SH-SY5Y (cell line): ENCODE measurements around the gene ARID2.

Experiments used
- GATA2 ChIP-seq: IDR thresholded peaks from 2 replicates; pipeline ENCODE4 v1.6.1; 2011; ENCODE audit warnings: mild to moderate bottlenecking, low read depth, low read length
- GATA3 ChIP-seq: IDR thresholded peaks from 2 replicates; pipeline ENCODE4 v1.6.1; 2011; ENCODE audit warnings: low read depth, mild to moderate bottlenecking, low read length, moderate library complexity

Gene ARID2, protein sequence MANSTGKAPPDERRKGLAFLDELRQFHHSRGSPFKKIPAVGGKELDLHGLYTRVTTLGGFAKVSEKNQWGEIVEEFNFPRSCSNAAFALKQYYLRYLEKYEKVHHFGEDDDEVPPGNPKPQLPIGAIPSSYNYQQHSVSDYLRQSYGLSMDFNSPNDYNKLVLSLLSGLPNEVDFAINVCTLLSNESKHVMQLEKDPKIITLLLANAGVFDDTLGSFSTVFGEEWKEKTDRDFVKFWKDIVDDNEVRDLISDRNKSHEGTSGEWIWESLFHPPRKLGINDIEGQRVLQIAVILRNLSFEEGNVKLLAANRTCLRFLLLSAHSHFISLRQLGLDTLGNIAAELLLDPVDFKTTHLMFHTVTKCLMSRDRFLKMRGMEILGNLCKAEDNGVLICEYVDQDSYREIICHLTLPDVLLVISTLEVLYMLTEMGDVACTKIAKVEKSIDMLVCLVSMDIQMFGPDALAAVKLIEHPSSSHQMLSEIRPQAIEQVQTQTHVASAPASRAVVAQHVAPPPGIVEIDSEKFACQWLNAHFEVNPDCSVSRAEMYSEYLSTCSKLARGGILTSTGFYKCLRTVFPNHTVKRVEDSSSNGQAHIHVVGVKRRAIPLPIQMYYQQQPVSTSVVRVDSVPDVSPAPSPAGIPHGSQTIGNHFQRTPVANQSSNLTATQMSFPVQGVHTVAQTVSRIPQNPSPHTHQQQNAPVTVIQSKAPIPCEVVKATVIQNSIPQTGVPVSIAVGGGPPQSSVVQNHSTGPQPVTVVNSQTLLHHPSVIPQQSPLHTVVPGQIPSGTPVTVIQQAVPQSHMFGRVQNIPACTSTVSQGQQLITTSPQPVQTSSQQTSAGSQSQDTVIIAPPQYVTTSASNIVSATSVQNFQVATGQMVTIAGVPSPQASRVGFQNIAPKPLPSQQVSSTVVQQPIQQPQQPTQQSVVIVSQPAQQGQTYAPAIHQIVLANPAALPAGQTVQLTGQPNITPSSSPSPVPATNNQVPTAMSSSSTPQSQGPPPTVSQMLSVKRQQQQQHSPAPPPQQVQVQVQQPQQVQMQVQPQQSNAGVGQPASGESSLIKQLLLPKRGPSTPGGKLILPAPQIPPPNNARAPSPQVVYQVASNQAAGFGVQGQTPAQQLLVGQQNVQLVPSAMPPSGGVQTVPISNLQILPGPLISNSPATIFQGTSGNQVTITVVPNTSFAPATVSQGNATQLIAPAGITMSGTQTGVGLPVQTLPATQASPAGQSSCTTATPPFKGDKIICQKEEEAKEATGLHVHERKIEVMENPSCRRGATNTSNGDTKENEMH (N-terminal part only)

GRCh38 chr12:45729233-45730083 lies at the start of gene ARID2:
Gene ARID2, plus strand, starts transcription at chr12:45729706. Its CDS starts 131 bp downstream, at chr12:45729837.
- TF ChIP-seq GATA3 = no peak
- no peak for TF ChIP-seq GATA2

DNA sequence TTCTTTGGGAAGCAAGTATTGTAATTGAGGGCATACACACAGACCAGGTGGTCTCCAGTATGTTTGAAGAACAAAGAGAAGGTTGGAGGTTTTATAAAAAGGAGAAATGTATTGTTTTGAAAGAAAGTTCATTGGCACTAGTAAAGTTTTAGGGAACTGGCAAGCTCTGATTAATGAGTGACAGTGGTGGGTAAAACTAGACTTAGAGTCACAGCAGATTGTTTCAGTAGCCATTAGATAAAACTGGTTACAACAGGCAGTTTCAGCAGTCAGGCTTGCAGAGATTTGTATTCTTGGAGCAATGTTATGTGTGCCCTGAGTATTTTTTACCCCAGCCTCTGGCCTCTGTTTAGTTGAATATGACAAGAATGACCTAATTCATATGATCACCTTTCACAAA lies 49.1 kb upstream of the ARID2 start:
- TF ChIP-seq GATA2 = no peak

DNA sequence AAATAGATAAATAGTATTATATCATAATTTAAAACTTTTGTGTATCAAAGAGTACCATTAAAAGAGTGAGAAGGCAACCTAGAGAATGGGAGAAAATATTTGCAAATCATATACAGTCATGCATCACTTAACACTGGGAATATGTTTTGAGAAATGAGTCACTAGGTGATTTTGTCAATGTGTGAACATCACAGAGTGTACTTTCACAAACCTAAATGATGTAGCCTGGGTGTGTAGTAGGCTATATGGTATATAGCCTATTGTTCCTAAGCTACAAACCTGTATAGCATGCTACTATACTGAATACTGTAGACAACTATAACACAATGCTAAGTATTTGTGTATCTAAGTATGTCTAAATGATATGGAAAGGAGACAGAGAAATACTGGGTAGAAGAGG lies 48.0 kb upstream of the ARID2 start:
- TF ChIP-seq GATA2 = no peak
- TF ChIP-seq GATA3 = no peak

- TF ChIP-seq GATA2 (no peak), GATA3 (no peak)
These were observed 43.8 kb upstream of the ARID2 start for GRCh38 chr12:45685680-45686079.

- TF ChIP-seq GATA2 = no peak
- TF ChIP-seq GATA3 = no peak
These were observed 42.2 kb upstream of the ARID2 start for GRCh38 chr12:45687081-45688015.

GRCh38 chr12:45688183-45688582 lies 41.3 kb upstream of the ARID2 start:
- TF ChIP-seq GATA3 (no peak), GATA2 (no peak)

DNA sequence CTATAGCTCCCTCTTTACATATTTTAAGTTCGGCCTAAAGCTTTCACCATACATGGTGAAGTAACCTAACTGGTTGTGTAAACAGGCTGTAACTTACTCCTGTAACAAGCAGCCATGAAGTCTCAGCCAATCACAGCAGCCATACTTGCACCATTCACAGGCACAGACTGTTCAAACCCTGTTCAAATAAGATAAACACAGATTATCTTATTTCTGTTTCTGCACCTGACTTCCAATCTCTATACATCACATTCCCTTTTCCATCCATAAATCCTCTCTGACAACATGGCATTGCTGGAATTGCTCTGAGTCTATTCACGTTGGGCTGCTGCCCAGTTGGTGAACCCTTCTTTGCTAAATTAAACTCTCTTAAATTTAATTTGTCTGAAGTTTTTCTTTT lies 34.5 kb upstream of the ARID2 start:
- TF ChIP-seq GATA3 = no peak
- TF ChIP-seq GATA2 = no peak

DNA sequence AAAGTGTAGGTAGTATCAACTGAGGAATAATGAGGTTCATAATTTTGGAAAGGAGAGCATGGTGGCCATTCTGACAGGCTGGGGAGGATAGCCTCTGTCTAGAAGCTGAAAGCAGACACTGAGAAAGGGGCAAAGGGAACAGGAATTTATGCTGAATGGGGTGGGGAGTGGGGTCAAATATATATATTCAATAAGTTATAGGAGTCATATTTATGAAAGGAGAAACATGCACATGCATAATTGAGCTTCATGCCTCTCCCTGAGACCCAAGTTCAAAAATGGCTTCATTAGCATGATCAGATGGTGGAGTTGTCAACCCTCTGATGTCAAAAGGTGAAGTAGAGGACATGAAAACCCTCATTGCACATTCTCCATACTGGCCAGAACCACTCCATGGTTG lies 33.9 kb upstream of the ARID2 start:
- TF ChIP-seq GATA2 (no peak), GATA3 (no peak)

- TF ChIP-seq GATA3 (no peak), GATA2 (no peak)
These were observed 33.5 kb upstream of the ARID2 start for GRCh38 chr12:45696049-45696448.

DNA sequence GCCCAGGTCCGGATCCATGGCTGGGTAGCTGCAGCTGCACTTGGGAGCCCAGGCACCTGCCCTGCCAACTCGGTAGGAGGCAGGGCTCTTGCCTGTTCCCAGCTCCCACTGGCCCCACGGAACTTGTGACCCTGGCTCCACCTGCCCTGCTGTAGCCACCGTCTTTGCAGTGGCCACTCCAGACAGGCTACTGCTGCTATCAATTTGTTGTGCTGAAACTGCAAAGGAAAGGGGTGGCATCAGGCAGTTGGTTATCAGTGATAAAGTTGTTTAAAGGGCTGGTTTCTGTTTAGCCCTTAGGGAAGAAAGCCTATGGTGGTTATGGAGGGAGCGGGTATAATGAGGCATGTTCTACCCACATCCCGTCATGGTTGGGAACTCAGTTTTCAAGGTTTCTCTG lies 32.1 kb upstream of the ARID2 start:
- TF ChIP-seq GATA2 (no peak), GATA3 (no peak)

DNA sequence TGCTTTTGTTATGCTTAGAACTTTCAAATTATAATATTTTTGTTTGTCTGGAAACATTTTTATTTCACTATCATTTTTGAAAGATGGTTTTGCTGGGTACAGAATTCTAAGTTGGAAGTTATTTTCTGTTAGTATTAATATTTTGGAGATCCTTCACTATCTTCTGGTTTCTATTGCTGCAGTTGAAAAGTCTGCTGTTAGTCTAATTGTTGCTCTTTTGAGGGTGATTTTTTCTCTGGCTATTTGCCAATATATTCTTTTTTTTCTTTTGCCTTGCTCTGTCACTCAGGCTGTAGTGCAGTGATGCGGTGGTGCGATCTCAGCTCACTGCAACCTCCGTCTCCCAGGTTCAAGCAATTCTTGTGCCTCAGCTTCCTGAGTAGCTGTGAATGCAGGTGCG lies 28.2 kb upstream of the ARID2 start:
- TF ChIP-seq GATA2 (no peak), GATA3 (no peak)

DNA sequence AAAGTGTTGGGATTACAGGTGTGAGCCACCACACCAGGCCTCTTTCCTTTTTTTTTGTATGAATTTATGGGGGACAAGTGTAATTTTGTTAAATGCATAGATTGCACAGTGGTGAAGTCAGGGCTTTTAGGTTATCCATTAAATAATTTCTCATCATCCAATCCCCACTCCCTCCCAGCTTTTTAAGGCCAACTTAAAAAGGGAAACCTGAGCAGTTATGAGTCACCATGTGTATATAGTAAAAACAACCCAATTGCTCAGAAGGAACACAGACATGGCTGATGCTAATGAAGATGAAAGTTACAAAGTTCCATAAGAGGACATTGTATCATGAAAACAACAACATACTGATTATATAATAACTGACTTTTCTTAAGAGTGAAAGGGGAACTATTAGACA lies 25.6 kb upstream of the ARID2 start:
- no peak for TF ChIP-seq GATA3
- no peak for TF ChIP-seq GATA2
